GM10266 (cell line): ENCODE results near the gene KAZALD1.
A peak's percentile ranks its signal among the peaks of the same experiment; 100 is the strongest.

Experiments used
- DNase-seq: peaks from one replicate; pipeline ENCODE4 v3.0.0; 2012; ENCODE audit errors: extremely low spot score
- TF ChIP-seq, protein P1 (sequence below): IDR thresholded peaks from 2 replicates; pipeline ENCODE4 v1.5.1; 2012; ENCODE audit warnings: mild to moderate bottlenecking, low read depth; ENCODE audit not compliant: control insufficient read depth, insufficient read depth; ENCODE audit errors: missing control alignments

Gene KAZALD1

DNA sequence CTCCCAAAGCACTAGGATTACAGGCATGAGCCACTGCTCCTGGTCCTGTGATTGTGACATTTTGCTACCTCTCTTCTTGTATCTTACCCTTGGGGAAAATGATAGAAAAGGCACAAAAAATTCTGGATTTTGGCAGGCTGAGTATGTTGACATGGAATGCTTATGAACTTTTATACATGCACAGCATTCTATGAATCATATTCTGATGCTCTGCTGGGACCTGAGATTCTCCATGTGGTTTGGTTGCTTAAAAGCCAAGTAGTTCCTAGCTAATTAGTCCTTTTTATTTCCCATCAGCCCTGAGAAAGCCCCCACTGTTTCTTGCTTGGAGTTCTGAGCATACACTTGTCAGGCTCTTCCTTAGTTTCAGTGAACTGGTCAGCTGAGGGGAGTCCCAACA, 8.3 kb upstream of the KAZALD1 start:
- DNase-seq, result no peak
- TF ChIP-seq, protein P1, sequence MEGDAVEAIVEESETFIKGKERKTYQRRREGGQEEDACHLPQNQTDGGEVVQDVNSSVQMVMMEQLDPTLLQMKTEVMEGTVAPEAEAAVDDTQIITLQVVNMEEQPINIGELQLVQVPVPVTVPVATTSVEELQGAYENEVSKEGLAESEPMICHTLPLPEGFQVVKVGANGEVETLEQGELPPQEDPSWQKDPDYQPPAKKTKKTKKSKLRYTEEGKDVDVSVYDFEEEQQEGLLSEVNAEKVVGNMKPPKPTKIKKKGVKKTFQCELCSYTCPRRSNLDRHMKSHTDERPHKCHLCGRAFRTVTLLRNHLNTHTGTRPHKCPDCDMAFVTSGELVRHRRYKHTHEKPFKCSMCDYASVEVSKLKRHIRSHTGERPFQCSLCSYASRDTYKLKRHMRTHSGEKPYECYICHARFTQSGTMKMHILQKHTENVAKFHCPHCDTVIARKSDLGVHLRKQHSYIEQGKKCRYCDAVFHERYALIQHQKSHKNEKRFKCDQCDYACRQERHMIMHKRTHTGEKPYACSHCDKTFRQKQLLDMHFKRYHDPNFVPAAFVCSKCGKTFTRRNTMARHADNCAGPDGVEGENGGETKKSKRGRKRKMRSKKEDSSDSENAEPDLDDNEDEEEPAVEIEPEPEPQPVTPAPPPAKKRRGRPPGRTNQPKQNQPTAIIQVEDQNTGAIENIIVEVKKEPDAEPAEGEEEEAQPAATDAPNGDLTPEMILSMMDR, result no peak

DNA sequence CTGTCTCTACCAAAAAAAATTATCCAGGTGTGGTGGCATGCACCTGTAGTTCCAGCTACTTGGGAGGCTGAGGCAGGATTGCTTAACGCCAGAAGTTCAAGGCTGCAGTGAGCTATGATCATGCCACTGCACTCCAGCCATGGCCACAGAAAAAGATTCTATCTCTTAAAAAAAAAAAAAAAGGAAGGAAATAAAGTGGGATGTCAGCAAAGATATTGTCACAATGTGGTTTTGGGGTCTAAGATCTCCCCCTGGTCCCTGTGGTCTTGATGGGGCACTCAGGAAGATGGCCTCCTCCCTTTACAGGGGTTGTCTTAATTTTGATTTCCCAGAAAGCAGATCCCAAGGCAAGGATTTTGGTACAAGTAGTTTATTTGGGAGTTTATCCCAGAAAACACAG, 7.4 kb upstream of the KAZALD1 start:
- no peak for DNase-seq
- TF ChIP-seq, protein P1, result no peak

DNA sequence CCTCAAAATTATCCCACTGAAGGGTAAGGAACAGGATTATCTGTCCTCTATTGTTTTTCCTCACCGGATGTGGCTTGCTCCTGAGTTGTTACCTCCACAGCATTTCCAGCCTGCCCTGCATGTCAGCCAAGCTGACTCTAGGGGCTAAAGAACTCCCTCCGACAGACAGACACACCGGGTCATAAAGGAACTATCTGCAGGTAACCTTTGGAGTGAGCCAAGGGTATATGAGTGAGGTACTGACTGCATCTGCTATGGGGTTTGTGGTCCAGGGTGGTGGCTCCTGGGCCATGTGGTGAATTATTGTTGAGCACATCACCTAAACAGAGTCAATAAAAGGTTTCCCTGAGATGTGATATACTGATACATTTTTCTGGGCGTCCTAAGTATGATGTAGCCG, 6.9 kb upstream of the KAZALD1 start:
- TF ChIP-seq, protein P1, result no peak

DNA sequence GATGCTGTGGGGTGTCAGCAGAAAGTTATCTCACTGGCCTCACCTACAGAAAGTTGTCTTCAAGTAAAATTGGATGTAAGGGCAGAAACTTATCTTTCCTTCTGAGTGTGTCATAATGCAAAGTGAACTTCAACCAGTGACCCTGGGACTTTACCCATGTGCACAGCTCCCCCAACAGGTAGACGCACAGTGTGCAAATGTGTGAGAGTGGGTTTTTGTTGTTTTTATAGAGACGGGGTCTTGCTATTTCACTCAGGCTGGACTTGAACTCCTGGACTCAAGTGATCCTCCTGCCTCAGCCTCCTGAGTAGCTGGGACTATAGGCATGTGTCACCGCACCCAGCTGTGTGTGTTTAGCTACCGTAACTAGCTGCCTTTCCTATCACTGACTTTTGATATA, 6.4 kb upstream of the KAZALD1 start:
- DNase-seq, result no peak
- TF ChIP-seq, protein P1, result peak; percentile 6

More for the DNA sequence above, 6.9 kb upstream of the KAZALD1 start:
- no peak for DNase-seq

DNA sequence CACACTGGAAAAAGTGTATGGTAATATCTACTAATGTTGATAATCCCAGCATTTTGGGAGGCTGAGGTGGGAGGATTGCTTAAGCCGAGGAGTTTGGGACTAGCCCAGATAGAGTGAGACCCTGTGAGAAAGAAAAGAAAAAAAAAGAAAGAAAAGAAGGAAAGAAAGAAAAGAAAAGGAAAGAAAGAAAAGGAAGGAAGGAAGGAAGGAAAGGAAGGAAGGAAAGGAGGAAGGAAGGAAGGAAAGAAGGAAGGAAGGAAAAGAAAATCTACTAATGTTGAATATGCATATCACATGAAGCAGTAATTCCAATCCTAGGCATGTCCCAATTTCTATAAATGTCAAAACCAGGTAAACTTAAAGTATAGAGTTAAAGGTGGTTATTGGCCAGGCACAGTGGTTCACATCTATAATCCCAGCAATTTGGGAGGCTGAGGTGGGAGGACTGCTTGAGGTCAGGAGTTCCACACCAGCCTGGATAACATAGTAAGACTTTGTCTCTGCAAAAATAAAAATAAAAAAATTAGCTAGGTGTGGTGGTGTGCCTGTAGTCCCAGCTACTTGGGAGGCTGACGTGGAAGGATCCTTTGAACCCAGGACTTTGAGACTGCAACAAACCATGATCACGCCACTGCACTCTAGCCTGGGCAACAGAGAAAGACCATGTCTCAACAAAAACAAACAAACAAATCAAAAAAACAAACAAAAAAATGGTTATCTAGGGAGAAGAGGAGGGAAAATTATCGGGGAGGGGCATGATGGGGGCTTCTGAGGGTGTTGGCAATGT, 5.2 kb upstream of the KAZALD1 start:
- TF ChIP-seq, protein P1, result no peak
- no peak for DNase-seq

DNA sequence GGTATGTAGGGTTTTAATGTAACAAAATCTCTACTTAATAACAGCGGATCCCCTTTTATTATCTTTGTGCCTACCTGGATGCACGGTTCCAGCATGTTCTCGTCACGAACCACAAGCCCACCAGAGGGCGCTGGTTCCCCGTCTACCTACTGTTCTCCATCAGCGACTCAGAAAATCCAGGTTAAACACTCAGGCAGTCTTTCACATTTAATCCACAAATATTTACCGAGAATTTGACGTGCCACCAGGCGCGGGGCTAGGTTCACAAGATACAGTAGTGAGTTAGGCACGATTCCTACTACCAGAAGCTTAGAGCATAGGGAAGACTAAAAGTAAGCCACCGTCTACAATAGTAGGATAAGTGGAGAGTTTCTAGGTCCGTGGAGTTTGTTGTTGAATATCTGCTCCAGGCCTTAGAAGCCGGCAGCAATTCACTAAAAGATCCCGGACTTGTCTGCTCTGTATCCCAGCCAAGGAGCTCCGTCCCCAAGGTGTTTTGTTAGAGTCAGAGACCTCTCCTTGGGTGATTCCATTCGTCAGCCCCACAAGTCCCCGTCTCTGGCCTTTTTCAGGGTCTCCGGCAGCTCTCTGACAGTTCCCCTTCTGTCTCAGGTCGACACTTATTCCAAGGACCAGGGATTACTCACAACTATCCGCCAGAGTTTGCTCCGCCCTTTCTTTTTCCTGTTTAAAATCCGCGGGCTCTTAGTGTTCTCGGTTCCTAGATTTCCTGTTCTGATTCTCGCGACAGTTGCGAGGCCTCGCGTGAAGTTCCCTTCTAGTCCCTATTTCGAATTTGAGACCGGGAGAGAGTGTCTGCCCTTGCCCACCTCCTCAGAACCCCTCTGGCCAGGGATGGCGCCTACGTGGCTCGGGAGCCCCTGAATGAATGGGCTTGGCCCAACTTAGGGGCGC, 1.5 kb upstream of the KAZALD1 start:
- TF ChIP-seq, protein P1, result peak; percentile 93
- peak; percentile 90 for DNase-seq
